IMR-90 (cell line): Measurements from ENCODE around the gene CCDC51.

Experiments
- CEBPB ChIP-seq: IDR thresholded peaks from 2 replicates; pipeline ENCODE4 v1.6.1; 2012; ENCODE audit warnings: low read depth, low read length, improper control_type of control experiment
- FOS ChIP-seq: fragments of 150-350 bp; IDR thresholded peaks from 2 replicates; pipeline ENCODE4 v1.6.1; 2016; ENCODE audit warnings: low read depth, low read length
- MXI1 ChIP-seq: IDR thresholded peaks from 2 replicates; pipeline ENCODE4 v1.6.1; 2012; ENCODE audit warnings: low read depth, mild to moderate bottlenecking, low read length, moderate library complexity, borderline replicate concordance
- POLR2A ChIP-seq: IDR thresholded peaks from 2 replicates; pipeline ENCODE4 v1.6.1; 2012; ENCODE audit warnings: mild to moderate bottlenecking, low read depth, low read length
- SMC3 ChIP-seq: fragments of 150-350 bp; IDR thresholded peaks from 2 replicates; pipeline ENCODE4 v1.6.1; 2016; ENCODE audit warnings: low read depth, mild to moderate bottlenecking, antibody characterized with exemption, low read length, moderate library complexity
- TF ChIP-seq, protein P1 (sequence below): conservative IDR thresholded peaks from 2 replicates; pipeline ENCODE4 v1.5.1; 2012; ENCODE audit warnings: mild to moderate bottlenecking, low read depth, low read length, improper control_type of control experiment

DNA sequence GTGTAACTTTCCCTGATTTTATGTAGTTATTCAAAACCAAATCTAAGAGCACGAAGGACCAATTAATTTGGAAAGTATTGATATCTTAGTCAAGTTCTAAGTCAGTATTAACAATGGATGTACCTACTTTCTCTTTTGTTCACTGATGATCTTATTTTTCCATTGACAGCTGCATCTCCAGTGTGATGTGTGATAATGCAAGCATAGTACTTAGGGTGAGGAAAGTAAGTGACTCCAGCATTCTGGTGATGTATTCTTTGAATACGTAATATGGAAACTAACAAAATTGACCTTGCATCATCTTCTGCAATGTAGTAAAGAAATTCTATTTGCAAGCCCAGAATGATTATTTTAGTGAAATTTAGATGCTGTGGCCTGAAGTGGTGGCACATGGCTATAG, 45.5 kb downstream of the CCDC51 start:
- TF ChIP-seq, protein P1, sequence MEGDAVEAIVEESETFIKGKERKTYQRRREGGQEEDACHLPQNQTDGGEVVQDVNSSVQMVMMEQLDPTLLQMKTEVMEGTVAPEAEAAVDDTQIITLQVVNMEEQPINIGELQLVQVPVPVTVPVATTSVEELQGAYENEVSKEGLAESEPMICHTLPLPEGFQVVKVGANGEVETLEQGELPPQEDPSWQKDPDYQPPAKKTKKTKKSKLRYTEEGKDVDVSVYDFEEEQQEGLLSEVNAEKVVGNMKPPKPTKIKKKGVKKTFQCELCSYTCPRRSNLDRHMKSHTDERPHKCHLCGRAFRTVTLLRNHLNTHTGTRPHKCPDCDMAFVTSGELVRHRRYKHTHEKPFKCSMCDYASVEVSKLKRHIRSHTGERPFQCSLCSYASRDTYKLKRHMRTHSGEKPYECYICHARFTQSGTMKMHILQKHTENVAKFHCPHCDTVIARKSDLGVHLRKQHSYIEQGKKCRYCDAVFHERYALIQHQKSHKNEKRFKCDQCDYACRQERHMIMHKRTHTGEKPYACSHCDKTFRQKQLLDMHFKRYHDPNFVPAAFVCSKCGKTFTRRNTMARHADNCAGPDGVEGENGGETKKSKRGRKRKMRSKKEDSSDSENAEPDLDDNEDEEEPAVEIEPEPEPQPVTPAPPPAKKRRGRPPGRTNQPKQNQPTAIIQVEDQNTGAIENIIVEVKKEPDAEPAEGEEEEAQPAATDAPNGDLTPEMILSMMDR, result no peak
- TF ChIP-seq CEBPB (no peak), SMC3 (no peak), POLR2A (no peak), MXI1 (no peak), FOS (no peak)
